Measurements from ENCODE around the gene CENPX. TPM values are rescaled to one million over a fixed set of nuclear protein-coding genes. Genes with fewer than 3 reads are reported as not detected.

CENPX gene
- total and polyA plus RNA-seq, 2 of the 13 experiments (the other 11 are each of a cell fraction or from before 2014, with no cell fraction given): 92.7 to 170 TPM

DNA sequence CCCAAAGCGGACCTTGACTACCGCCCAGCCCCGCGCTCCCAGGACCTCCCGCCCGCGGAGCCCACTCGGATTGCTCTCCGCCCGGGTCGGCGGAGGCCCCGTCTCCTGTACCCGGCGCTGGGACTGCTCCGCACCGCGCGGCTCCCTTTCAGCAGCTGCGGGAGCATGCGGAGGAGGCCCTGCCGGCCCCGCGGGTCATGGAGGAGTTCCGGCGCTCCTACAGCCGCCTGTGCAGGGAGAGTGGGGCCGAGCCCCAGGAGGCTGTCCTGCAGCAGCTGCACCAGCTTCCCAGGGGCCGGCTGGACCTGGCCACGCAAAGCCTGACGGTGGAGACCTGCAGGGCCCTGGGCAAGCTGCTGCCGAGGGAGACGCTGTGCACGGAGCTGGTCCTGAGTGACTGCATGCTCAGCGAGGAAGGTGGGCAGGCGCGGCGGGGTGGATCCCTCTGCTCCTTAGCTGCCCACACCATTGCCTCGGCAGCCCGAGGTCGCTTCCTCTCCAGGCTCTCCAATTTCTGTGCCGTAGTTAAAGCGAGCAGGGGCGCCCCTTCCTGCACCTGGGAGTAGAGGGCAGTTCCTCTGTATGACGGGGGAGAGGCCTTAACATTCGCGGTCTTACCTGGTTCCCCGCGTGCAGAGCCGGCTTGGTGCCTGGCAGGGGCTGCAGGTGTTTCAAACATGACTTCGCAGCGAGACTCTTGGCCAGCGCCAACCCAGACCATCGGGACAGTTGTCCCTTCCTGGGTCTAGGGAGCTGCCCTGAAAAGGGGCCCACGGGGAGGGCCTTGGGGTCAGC, 966 bp upstream of the CENPX start (continued):
- TF ChIP-seq, protein P1, sequence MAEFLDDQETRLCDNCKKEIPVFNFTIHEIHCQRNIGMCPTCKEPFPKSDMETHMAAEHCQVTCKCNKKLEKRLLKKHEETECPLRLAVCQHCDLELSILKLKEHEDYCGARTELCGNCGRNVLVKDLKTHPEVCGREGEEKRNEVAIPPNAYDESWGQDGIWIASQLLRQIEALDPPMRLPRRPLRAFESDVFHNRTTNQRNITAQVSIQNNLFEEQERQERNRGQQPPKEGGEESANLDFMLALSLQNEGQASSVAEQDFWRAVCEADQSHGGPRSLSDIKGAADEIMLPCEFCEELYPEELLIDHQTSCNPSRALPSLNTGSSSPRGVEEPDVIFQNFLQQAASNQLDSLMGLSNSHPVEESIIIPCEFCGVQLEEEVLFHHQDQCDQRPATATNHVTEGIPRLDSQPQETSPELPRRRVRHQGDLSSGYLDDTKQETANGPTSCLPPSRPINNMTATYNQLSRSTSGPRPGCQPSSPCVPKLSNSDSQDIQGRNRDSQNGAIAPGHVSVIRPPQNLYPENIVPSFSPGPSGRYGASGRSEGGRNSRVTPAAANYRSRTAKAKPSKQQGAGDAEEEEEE (CRISPR knock-in tag; IDR thresholded peaks at IDR 0.05; ENCODE audit: borderline replicate concordance): no peak
- TF ChIP-seq ZNF557 (CRISPR knock-in tag; IDR thresholded peaks at IDR 0.05) (no peak), MEIS1 (CRISPR knock-in tag; IDR thresholded peaks at IDR 0.05; ENCODE audit: borderline replicate concordance) (0 out of 2 replicates have a peak, but pooled peaks have one; percentile 35), ZNF460 (CRISPR knock-in tag; IDR thresholded peaks at IDR 0.05; ENCODE audit: borderline replicate concordance) (no peak), SALL2 (CRISPR knock-in tag; IDR thresholded peaks at IDR 0.05) (no peak), GABPB1 (CRISPR knock-in tag; IDR thresholded peaks at IDR 0.05) (no peak), ISL2 (CRISPR knock-in tag; IDR thresholded peaks at IDR 0.05) (peak; percentile 61), ZNF549 (CRISPR knock-in tag; IDR thresholded peaks at IDR 0.05) (no peak), ZNF776 (CRISPR knock-in tag; IDR thresholded peaks at IDR 0.05) (peak; percentile 85), SNAI1 (CRISPR knock-in tag; IDR thresholded peaks at IDR 0.05; ENCODE audit: borderline replicate concordance) (no peak), SNRNP70 (IDR thresholded peaks at IDR 0.05; ENCODE audit: low read depth, low read length) (no peak), CAMTA2 (CRISPR knock-in tag; IDR thresholded peaks at IDR 0.05; ENCODE audit: borderline replicate concordance) (no peak), NR2F2 (IDR thresholded peaks at IDR 0.05; ENCODE audit: borderline replicate concordance, low read depth) (no peak), SYNCRIP (IDR thresholded peaks at IDR 0.05; ENCODE audit: insufficient read depth, low read depth, low read length) (no peak), SMAD9 (CRISPR knock-in tag; IDR thresholded peaks at IDR 0.05) (0 out of 2 replicates have a peak, but pooled peaks have one; percentile 11), DPF2 (CRISPR knock-in tag; IDR thresholded peaks at IDR 0.05; ENCODE audit: borderline replicate concordance, low read depth) (no peak), ZNF790 (CRISPR knock-in tag; IDR thresholded peaks at IDR 0.05; ENCODE audit: borderline replicate concordance) (no peak), BRCA1 (CRISPR knock-in tag; IDR thresholded peaks at IDR 0.05) (no peak)
- TF ChIP-seq, protein P2, sequence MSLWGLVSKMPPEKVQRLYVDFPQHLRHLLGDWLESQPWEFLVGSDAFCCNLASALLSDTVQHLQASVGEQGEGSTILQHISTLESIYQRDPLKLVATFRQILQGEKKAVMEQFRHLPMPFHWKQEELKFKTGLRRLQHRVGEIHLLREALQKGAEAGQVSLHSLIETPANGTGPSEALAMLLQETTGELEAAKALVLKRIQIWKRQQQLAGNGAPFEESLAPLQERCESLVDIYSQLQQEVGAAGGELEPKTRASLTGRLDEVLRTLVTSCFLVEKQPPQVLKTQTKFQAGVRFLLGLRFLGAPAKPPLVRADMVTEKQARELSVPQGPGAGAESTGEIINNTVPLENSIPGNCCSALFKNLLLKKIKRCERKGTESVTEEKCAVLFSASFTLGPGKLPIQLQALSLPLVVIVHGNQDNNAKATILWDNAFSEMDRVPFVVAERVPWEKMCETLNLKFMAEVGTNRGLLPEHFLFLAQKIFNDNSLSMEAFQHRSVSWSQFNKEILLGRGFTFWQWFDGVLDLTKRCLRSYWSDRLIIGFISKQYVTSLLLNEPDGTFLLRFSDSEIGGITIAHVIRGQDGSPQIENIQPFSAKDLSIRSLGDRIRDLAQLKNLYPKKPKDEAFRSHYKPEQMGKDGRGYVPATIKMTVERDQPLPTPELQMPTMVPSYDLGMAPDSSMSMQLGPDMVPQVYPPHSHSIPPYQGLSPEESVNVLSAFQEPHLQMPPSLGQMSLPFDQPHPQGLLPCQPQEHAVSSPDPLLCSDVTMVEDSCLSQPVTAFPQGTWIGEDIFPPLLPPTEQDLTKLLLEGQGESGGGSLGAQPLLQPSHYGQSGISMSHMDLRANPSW (CRISPR knock-in tag; IDR thresholded peaks at IDR 0.05; ENCODE audit: borderline replicate concordance): no peak
- TF ChIP-seq, protein P3, sequence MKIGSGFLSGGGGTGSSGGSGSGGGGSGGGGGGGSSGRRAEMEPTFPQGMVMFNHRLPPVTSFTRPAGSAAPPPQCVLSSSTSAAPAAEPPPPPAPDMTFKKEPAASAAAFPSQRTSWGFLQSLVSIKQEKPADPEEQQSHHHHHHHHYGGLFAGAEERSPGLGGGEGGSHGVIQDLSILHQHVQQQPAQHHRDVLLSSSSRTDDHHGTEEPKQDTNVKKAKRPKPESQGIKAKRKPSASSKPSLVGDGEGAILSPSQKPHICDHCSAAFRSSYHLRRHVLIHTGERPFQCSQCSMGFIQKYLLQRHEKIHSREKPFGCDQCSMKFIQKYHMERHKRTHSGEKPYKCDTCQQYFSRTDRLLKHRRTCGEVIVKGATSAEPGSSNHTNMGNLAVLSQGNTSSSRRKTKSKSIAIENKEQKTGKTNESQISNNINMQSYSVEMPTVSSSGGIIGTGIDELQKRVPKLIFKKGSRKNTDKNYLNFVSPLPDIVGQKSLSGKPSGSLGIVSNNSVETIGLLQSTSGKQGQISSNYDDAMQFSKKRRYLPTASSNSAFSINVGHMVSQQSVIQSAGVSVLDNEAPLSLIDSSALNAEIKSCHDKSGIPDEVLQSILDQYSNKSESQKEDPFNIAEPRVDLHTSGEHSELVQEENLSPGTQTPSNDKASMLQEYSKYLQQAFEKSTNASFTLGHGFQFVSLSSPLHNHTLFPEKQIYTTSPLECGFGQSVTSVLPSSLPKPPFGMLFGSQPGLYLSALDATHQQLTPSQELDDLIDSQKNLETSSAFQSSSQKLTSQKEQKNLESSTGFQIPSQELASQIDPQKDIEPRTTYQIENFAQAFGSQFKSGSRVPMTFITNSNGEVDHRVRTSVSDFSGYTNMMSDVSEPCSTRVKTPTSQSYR (CRISPR knock-in tag; IDR thresholded peaks at IDR 0.05; ENCODE audit: borderline replicate concordance): no peak
- TF ChIP-seq, protein P4, sequence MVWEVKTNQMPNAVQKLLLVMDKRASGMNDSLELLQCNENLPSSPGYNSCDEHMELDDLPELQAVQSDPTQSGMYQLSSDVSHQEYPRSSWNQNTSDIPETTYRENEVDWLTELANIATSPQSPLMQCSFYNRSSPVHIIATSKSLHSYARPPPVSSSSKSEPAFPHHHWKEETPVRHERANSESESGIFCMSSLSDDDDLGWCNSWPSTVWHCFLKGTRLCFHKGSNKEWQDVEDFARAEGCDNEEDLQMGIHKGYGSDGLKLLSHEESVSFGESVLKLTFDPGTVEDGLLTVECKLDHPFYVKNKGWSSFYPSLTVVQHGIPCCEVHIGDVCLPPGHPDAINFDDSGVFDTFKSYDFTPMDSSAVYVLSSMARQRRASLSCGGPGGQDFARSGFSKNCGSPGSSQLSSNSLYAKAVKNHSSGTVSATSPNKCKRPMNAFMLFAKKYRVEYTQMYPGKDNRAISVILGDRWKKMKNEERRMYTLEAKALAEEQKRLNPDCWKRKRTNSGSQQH (CRISPR knock-in tag; IDR thresholded peaks at IDR 0.05; ENCODE audit: low read depth): 0 out of 2 replicates have a peak, but pooled peaks have one; percentile 34

All from HepG2 (cell line).